ENCODE measurements around the gene CARD16.

GRCh38 chr11:104992781-104993180 lies 52.4 kb downstream of the CARD16 start:
- TF ChIP-seq ELF4 (IDR thresholded peaks at IDR 0.05) (no peak), NFRKB (IDR thresholded peaks at IDR 0.05) (no peak), SP1 (IDR thresholded peaks at IDR 0.05) (no peak), TARDBP (IDR thresholded peaks at IDR 0.05) (no peak), FOXM1 (IDR thresholded peaks at IDR 0.05; ENCODE audit: borderline replicate concordance) (no peak), FOXK2 (IDR thresholded peaks at IDR 0.05) (no peak), ZNF384 (IDR thresholded peaks at IDR 0.05) (no peak), SUZ12 (IDR thresholded peaks at IDR 0.05) (no peak), HDGF (IDR thresholded peaks at IDR 0.05; ENCODE audit: borderline replicate concordance) (no peak), FOXA1 (IDR thresholded peaks at IDR 0.05) (no peak)

Data from HEK293T (cell line).